K562 treated with DMSO at 1 percent for 4 hours (cell line): Measurements from ENCODE around the gene CD300LF. TPM values are rescaled to one million over a fixed set of nuclear protein-coding genes. Genes with fewer than 3 reads are reported as not detected.

Experiments
- total RNA-seq: library from RNA; unstranded; fragments of 300-600 nt; gene quantifications from 2 replicates; pipeline ENCODE4 v1.2.3, GENCODE V29; 2022; ENCODE audit not compliant: insufficient read depth

CD300LF gene
- not detected in 2 replicates for total RNA-seq

GRCh38 chr17:74712756-74713155 lies at the start of gene CD300LF:
CD300LF (minus strand) TSS chr17:74712923; CDS start chr17:74712866, 57 bp downstream.

DNA sequence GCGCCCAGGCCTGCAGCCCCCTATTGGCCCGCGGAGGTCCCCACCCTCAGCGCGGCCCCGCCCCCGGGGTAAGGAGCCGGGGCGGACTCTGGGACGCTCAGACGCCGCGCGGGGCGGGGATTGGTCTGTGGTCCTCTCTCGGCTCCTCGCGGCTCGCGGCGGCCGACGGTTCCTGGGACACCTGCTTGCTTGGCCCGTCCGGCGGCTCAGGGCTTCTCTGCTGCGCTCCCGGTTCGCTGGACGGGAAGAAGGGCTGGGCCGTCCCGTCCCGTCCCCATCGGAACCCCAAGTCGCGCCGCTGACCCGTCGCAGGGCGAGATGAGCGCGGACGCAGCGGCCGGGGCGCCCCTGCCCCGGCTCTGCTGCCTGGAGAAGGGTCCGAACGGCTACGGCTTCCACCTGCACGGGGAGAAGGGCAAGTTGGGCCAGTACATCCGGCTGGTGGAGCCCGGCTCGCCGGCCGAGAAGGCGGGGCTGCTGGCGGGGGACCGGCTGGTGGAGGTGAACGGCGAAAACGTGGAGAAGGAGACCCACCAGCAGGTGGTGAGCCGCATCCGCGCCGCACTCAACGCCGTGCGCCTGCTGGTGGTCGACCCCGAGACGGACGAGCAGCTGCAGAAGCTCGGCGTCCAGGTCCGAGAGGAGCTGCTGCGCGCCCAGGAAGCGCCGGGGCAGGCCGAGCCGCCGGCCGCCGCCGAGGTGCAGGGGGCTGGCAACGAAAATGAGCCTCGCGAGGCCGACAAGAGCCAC lies 36.0 kb upstream of the CD300LF start, which contains the start of gene NHERF1:
TSS of gene NHERF1 (plus strand) at position 100 of the 750 bp plus-strand sequence. CDS start at position 319, 219 bp downstream.

GRCh38 chr17:74736513-74737298 lies 24.0 kb upstream of the CD300LF start, which contains the start of gene RAB37:
RAB37 (plus strand) TSS chr17:74737256; CDS start chr17:74737273, 17 bp downstream.

Other genes starting within 250 kb of the CD300LF start
- gene CD300A, start 246.3 kb downstream of the CD300LF start, total RNA-seq: 1.5 and 3.1 TPM in 2 replicates
- gene CD300LB, start 181.4 kb downstream of the CD300LF start, total RNA-seq: not detected in 2 replicates
- gene CD300C, start 166.8 kb downstream of the CD300LF start, total RNA-seq: not detected in 2 replicates
- gene CD300H, start 145.4 kb downstream of the CD300LF start, total RNA-seq: not detected in 2 replicates
- gene CD300LD, start 120.6 kb downstream of the CD300LF start, total RNA-seq: not detected in 2 replicates
- not detected in 2 replicates for gene CD300E, start 89.2 kb downstream of the CD300LF start, total RNA-seq
- gene RAB37, start 24.3 kb upstream of the CD300LF start, total RNA-seq: not detected in 2 replicates
- 72.2 and 83.0 TPM in 2 replicates for gene NHERF1, start 35.7 kb upstream of the CD300LF start, total RNA-seq
- 22.0 and 26.5 TPM in 2 replicates for gene NAT9, start 63.4 kb upstream of the CD300LF start, total RNA-seq
- 0.86 and 1.1 TPM in 2 replicates for gene GRIN2C, start 147.0 kb upstream of the CD300LF start, total RNA-seq
- gene FDXR, start 160.1 kb upstream of the CD300LF start, total RNA-seq: 85.8 and 115 TPM in 2 replicates
- gene FADS6, start 180.7 kb upstream of the CD300LF start, total RNA-seq: 0.62 TPM in 1 of 2 replicates, not detected in the other
- 0.33 and 0.47 TPM in 2 replicates for gene USH1G, start 210.3 kb upstream of the CD300LF start, total RNA-seq
- gene OTOP2, start 211.3 kb upstream of the CD300LF start, total RNA-seq: 0.40 TPM in 1 of 2 replicates, not detected in the other
- not detected in 2 replicates for gene OTOP3, start 223.0 kb upstream of the CD300LF start, total RNA-seq